ENCODE results near the gene FA2H.
"Not testable (repeated sequence)": the region's sequence is repeated elsewhere in the genome, so short reads cannot be mapped to it uniquely, and the experiment has no call there.

Gene FA2H

DNA sequence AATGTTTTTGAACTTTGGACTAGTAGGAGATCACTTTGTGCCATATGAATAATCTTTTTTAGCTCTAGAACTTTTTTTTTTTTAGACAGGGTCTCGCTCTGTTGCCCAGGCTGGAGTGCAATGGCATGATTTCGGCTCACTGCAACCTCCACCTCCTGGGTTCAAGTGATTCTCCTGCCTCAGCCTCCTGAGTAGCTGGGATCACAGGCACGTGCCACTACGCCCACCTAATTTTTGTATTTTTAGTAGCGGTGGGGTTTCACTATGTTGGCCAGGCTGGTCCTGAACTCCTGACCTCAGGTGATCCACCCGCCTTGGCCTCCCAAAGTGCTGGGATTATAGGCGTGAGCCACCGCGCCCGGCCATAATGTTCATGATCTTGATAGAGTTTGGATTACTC lies 105.7 kb downstream of the FA2H start:
- DNase-seq = not testable (repeated sequence)

DNA sequence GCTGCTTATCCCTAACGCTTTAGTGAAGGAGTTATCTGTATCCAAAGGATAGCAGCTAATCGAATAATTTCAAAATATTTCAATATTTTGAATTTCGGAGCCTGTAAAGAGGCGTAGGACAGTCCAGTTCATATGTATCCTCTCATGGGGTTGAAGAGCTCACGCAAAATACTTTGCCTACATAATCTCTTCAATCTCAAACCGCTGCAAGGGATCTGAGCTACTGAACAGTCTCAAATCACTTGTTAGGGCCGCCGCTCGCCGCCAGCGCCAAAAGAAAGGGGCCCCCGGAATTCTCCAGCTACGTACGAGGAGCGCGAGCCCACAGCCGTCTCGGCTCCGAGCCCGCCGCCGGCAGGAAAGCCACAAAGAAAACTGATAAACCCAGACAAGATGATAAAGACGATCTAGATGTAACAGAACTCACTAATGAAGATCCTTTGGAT lies 107.3 kb downstream of the FA2H start:
- no peak for DNase-seq

GRCh38 chr16:74666425-74667254 lies 108.0 kb downstream of the FA2H start, which contains the start of gene RFWD3:
RFWD3 (minus strand) TSS chr16:74666877; CDS start chr16:74661449, 5,428 bp downstream.
- peak; percentile 94 for DNase-seq

GRCh38 chr16:74666010-74666421 lies 108.6 kb downstream of the FA2H start:
- DNase-seq = no peak

All from NCI-H2227 treated with DMSO at 0.1 percent for 48 hours (cell line).